SW480 (cell line): ENCODE measurements around the gene USP22.

ENCODE experiments used
- DNase-seq: peaks from one replicate; pipeline ENCODE4 v3.0.0-alpha.2; 2016; ENCODE audit warnings: low spot score

USP22 gene

GRCh38 chr17:21046216-21046615 lies 3.4 kb upstream of the USP22 start:
- DNase-seq: no peak

DNA sequence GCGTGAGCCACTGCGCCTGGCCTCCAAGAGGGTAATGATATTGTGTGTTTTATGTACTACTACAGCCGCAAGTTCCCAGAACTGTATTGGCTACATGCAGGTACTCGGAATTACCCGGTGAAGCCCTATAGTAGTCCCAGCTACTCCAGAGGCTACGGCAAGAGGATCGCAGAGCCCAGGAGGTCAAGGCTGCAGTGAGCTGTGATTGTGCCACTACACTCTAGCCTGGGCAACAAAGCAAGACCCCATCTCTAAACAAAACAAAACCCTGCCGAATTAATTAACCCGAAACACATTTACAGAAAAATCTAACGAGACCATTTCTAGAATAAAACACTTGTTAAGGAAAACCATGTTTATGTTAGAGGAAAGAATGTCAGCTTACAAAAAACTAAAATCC lies 2.2 kb upstream of the USP22 start:
- no peak for DNase-seq

GRCh38 chr17:21043296-21044232 lies 753 bp upstream of the USP22 start:
- no peak for DNase-seq

- peak; percentile 66 for DNase-seq
Observed at GRCh38 chr17:21041741-21042457, 912 bp downstream of the USP22 start.

DNA sequence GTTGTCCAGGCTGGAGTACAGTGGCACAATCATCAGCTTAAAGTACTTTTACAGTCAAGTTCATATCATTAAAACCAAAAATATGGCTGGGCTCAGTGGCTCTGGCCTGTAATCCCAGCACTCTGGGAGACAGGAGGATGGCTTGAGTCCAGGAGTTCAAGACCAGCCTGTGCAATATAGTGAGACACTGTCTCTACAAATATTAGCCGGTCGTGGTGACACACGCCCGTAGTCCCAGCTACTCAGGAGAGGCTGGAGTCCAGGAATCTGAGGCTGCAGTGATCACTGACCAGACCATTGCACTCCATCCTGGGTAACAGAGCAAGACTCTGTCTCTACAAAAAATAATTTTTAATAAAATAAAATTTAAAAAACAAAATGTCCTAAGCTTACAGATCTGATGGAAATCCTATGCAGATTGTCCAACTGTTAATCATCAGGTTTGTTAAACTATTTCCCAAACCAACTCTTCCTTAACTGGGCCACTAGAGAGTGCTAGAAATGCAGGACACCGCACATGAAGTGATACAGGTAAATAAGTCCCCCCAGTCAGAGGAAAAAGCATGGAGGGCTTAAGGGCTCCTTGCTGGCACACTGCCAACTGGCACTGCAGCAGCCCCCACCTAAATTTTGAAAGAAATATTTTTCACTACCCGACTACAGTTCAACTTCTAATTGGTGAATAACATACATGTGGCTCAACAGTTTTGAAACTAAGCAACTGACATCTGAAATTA lies 2.8 kb downstream of the USP22 start:
- peak; percentile 69 for DNase-seq

DNA sequence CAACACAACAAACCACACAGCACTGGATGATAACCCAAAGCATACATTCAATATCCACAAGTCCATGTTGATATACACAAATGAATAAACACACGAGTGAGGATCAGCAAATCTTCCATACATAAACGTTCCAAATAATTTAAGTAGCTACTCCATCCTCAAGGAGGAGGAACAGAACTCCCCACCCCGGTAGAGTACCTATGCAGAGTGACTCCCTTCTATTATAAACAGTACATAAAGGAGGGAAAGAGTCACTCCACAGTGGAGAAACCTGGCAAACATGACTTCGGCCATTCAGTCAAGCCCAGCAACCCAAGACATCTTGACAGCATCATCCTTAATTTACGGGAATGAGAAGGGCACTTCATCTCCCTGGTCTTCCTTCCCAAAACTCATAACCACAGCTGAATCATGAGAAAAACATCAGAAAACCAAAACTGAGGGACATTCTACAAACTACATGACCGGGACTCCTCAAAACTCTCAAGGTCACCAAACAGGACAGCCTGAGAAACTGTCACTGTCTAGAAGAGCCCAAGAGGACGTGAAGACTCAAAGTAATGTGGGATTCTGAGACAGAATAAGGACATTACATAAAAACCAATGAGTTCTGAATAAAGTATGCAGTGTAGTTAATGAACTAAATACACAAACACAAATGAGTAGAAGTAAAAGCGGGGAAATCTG lies 5.6 kb downstream of the USP22 start:
- DNase-seq: no peak

DNA sequence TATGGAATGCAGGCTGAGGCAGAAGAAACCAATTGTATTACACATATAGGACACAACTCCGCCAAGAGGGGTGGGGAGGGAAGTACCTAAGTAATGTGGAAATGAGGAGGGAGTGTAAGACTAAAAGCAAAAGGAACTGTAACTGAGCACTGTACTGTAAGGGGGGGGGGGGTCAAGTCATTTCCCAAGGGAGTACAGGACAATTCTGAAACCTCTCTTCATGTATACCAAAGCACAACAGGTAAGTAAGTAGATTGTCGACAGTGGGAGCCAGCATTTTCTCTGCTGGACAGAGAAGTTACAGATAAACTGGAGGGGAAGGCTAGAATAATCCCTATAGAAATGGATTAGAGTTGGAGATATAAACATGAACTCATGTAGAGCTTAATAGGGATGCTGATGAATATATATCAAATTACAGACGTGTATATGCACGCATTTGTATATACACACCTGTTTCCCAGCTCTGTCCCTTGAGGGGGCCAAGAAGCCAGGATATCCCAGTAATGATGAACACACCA lies 6.4 kb downstream of the USP22 start:
- DNase-seq: no peak

DNA sequence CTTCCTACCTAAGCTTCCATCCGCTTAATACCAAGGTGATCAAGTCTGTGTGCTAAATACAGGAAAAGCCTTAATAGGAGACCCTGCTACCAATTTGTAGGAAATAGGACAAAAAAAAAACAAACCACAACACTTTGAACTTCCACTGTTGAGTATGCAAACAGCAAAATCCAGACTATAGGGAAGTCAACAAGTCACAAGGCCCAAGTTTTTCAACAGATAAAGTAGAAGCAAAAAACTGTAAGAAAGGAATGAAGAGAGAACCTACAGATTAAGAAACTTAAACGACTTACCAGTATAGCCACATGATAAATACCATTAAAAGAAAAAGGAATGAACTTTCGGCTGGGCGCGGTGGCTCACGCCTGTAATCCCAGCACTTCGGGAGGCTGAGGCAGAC lies 7.4 kb downstream of the USP22 start:
- no peak for DNase-seq

DNA sequence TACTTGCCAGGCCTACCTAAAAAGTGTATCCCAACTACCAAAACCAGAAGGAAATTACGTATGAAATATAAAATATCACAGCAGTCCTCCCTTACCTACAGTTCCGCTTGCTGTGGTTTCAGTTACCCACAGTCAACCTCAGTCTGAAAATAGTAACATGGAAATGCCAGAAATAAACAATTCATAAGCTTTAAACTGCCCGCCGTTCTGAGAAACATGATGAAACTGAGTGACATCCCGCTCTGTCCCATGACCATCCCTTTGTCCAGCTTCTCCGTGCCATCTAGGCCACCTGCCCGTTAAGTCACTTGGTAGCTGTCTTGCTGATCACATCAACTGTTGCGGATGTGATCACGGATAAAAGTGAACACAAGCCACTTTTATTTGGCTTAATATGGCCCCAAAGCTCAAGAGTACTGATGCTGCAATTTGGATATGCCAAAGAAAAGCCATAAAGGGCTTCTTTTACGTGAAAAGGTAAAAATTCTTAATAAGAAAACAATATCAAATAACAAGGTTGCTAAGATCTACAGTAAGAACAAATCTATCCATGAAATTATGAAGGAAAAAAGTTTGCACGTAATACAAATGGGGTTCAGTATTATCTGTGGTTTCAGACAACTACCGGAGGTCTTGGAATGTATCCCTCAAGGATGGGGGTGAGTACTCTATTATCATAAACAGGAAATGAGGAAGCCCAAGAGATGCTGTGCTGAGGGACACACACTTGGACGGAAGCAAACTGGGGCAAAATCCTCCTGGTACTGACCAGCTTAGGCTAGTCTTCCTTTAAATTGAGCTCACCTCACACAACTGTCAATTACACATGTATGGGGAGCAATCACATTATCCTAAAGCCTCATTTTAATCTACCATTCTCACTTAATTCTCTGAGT lies 8.2 kb downstream of the USP22 start:
- DNase-seq: no peak

DNA sequence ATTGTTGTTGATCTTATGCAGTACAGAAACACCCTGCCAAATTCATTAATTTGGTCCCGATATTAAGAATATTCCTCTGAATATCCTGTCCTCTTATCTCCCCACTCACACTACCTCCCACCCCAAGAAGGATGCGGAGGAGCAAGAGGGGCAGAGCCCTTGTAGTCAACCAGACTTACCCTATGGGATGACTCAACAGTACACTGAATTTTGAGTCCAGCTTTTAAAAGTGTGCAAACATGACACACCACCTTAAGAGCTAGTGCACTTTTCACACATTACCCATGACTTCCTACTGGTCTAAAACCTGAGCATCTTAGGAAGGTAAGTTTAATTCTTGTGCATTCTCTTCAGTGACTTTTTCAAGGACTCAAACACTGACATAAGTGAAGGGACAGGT lies 9.5 kb downstream of the USP22 start:
- DNase-seq: no peak

DNA sequence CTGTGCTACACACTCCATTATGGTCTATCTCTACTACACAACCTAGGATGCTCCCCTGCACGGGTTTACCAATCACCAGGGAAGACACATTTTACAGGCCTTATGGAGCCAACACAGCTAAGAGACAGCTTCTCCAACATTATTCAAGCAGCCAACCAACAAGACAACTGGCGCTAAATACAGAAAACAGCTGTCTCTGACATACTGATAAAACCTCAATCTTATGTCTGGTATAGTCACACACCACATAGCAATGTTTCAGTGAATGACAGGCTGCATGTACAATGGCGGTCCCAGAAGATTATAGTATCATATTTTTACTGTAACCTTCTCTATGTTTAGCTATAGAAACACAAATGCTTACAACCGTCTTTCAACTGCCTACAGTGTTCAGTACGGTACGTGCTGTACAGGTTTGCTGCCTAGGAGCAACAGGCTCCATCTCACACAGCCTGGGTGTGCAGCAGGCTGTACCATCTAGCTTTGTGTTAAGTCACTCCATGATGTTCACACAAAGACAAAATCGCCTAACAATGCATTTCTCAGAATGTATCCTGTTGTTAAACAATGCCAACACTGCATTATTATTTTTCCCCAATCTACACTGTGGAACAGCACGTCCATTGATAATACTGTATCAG lies 10.9 kb downstream of the USP22 start:
- DNase-seq: no peak

DNA sequence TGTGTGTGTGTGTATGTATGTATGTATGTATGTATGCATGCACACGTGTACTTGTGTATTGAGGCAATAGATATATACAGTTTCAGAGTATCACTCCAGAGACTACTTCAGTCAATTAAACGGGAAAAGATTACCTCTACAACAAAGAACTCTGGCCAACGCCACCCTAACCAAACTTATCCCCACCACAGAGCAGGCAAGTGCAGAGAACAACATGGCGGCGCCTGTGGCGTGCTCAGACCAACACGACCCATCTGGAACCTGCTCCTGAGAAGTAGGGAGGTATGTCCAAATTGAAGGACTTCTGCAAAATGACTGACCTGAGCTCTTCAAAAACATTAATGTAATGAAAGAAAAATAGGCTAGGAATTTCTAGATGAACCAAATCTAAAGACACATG lies 12.4 kb downstream of the USP22 start:
- no peak for DNase-seq

DNA sequence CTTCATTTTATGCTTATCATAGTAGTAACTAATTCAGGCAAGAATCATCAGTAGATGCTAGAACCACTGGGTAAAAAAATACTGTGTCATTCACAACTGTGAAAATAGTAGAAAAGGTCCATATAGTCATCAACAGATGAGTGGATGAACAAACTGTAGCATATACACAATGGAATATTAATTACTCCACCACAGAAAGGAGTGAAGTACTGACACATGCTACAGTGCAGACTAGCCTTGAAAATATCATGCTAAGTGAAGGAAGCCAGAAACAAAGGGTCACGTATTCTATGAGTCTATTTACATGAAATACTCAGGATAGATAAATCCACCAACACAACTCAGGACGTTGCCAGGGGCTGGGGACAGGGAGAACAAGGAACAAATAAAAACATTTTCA lies 13.3 kb downstream of the USP22 start:
- DNase-seq: no peak

- no peak for DNase-seq
Observed at GRCh38 chr17:21029036-21029435, 13.8 kb downstream of the USP22 start.

GRCh38 chr17:21028192-21028591 lies 14.6 kb downstream of the USP22 start:
- no peak for DNase-seq

- DNase-seq: no peak
Observed at GRCh38 chr17:21027031-21027430, 15.8 kb downstream of the USP22 start.

GRCh38 chr17:21025451-21025850 lies 17.4 kb downstream of the USP22 start:
- no peak for DNase-seq

- DNase-seq: no peak
Observed at GRCh38 chr17:21024024-21024423, 18.8 kb downstream of the USP22 start.

GRCh38 chr17:21021208-21021803 lies 21.5 kb downstream of the USP22 start:
- no peak for DNase-seq

- DNase-seq: no peak
Observed at GRCh38 chr17:21020622-21021021, 22.2 kb downstream of the USP22 start.
